GM19438 (cell line): ENCODE measurements around the gene BCAS3.
"Not testable (repeated sequence)": the region's sequence is repeated elsewhere in the genome, so short reads cannot be mapped to it uniquely, and the experiment has no call there.

Experiments
- ATAC-seq: cut with Tn5 transposase; IDR thresholded peaks from one replicate; pipeline ENCODE4 v1.9.1; 2021; ENCODE audit warnings: low read depth; ENCODE audit not compliant: unreplicated experiment

Gene BCAS3

DNA sequence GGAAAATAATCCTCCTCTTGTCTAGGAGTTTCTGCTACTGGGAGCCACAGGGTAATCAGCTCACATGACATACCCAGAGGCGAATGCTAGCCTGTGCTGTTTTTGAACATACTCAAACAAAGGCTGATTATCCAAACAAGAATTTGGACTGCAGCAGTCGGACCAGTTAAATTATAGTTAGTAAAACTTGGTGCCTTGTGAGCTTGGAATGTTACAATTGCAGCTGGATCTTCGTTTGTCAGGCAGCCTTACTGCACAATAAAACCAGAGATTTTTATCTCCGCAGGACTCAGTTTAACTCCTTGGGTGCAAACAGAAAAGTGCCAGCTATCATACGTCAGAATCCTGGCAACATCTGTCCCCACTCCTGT is 558.2 kb downstream of the BCAS3 start:
- no peak for ATAC-seq

DNA sequence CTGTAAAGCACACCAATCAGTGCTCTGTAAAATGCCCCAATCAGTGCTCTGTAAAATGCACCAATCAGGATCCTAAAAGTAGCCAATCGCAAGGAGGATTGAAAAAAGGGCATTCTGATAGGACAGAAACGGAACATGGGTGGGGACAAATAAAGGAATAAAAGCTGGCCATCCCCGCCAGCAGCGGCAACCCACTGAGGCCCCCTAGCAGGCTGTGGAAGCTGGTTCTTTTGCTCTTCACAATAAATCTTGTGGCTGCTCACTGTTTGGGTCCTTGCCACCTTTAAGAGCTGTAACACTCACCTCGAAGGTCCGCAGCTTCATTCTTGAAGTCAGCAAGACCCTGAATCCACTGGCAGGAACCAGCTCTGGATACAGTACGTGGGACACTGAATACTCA is 559.6 kb downstream of the BCAS3 start:
- no peak for ATAC-seq

DNA sequence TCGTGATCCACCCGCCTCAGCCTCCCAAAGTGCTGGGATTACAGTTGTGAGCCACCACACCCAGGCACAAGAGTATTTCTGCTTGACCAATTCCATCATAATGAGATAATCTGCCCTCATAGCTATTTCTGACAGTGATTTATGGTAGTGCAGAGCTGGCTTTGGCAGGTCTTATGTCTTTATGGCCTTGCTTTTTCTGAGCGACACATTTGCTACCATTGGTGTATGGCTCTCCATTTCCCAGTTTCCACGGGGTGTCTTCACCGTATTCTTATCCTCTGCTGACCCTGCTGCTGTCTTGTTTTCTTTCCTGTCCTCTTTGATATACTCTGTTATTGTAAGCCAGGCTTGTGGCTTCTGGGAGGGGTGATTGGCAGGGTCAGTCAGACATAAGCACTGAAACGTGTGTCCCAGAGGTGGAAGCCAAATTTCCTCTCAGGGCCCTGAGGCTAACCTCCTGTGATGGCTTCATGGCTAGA is 560.8 kb downstream of the BCAS3 start:
- ATAC-seq = no peak

DNA sequence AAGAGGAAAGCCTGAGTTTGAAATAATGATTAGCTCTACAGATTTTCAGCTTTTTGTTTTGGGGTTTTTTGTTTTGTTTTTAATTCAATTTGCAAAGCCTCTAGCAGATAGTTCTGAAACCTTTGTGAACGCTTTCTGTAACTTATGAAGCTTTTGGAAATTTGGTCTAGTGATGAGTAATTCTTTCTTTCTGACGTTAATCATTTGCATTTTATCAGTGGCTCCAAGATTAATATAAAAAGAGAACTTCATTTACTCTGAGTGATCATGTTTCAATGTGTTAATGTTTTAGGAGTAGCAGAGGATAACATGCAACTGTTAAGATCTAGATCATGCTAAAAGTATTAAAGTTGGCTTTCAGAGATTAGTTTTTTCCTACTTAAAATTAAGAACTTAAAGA is 561.7 kb downstream of the BCAS3 start:
- ATAC-seq = no peak

DNA sequence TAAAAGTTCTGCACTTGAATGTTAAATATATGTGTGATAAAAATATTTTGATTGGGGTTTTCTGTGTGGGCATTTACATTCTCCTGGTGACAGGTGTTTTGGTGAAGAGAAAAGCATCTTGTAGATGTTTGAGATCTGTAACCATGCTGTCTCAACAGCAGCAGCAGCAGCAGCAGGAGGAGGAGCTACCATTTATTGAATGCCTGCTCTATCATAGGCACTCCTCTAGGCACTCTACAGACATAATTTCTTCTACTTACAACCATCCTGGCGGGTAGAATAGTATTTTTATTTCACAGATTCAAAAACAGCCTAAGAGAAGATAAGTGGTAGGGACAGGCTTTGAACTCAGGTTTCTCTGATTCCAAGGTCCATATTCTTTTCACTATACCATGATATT is 562.3 kb downstream of the BCAS3 start:
- ATAC-seq = no peak

DNA sequence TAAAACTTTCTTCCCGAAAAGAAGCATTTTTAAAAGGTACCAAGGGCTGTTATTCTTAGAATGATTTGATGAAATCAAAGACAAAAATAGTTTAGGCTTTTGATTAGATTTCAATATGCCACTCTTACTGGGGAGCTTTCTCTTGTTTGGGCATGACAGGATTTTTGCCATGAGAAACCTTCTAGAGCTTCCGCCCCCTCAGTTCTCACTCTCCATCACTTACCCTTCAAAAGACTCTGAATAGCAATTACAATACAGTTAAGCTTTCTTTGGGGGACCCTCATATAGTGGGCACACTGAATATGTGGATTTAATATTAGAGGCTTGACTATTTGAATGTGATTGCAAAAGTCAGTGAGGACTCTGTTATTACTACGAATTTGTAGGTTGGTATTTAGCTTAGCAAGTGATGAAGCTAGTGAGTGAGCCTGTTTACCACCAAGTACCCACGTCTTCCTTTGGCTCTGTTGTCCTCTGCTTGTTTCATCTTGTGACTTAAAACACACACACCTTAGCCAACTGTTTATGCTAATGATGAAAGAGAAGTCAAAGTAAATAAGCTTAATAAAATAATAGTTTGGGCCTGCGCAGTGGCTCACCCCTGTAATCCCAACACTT is 563.3 kb downstream of the BCAS3 start:
- ATAC-seq = no peak

DNA sequence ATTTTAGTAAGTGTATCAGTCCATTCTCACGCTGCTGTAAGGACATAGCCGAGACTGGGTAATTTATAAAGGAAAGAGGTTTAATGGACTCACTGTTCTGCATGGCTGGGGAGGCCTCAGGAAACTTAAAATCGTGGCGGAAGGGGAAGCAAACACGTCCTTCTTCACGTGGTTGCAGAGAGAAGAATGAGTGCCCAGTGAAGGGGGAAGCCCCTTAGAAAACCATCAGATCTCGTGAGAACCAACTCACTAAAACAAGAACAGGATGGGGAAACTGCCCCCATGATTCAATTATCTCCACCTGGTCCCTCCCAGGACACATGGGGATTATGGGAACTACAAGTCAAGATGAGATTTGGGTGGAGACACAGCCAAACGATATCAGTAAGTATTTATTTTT is 567.3 kb downstream of the BCAS3 start:
- not testable (repeated sequence) for ATAC-seq

DNA sequence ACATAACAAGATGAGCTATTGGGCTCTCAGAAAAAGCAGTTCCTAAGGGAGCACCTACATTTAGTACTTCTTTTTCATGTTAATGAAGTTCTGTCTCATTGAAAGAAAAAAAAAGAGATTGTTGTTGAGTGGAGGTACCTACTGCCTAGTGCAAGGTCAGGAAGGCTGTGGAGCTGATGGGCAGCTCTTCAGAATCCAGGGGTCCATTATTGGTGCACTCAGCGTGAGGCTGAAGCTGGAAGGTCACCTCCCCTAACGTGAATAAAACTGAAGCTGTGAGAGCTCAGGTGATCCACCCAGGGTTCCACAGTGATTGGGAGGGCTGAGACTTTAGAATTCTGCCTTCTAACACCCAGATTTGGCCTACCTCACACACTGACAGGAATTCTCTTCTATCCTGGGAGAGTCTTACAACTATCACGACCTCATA is 568.1 kb downstream of the BCAS3 start:
- ATAC-seq = no peak

DNA sequence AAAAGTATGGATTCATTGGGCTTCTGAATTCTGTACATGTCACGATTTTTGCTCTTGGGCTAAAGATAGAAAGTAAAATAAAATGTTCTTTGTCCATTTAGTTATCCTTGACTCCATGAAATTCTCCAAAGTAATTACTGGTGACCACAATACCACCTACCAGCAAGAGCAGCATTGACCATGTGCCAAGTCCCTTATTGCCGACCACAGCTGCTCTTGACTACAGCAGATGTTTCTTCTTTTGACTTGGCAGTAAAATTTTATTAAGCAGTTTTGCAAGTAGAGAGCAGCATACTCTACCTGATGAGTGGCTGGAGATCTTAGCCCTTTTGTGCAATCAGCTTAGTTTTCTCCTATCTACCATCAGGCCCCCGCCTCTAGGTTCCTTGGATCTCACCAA is 569.8 kb downstream of the BCAS3 start:
- no peak for ATAC-seq

DNA sequence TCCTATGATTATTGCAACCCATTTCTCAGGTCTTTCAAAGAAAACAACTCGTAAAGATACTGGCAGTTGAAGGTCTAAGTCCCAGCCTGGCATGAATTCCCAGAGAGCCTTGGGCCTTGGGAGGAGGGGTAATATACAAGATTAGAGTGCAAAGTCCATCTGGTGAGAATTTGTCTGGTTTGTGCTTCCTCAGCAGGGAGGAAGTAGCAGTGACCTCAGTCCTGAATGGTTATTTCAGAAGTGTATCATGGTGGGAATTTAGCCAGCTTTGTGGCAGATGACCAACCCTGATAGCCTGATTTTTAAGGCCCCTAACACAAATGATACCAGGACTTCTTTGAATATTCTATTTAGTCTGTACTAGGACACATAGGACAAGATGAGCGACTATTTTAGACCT is 570.7 kb downstream of the BCAS3 start:
- no peak for ATAC-seq

DNA sequence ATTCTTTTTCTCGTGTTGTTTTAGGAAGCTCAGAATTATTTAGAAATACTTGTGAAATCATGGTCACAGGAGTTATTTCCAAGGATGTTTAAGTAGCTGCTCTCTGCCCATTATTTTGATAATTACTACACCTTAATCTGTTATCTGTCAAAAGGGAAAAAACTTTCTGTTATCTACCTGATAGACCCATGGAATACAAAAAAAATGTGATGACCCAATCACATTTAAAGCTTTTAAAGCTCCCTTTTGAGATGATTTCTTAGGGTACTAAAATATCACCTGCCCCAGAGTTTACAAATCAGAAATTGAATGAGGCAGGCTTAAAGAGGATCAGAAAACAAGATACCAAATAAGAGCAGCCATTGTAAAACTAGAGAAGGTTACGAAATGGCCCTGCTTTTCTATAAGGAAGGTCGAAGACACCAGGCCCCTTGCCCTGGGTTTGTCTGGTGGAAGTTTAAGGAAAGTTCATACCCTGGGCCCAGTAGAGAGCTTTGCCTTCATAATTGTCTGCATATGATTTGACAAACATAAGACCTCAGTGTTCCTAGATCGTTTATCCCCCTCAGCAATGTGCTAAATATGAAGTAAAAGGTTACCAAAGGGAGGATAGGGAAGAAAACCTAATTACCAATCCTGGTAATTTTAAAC is 572.1 kb downstream of the BCAS3 start:
- no peak for ATAC-seq

DNA sequence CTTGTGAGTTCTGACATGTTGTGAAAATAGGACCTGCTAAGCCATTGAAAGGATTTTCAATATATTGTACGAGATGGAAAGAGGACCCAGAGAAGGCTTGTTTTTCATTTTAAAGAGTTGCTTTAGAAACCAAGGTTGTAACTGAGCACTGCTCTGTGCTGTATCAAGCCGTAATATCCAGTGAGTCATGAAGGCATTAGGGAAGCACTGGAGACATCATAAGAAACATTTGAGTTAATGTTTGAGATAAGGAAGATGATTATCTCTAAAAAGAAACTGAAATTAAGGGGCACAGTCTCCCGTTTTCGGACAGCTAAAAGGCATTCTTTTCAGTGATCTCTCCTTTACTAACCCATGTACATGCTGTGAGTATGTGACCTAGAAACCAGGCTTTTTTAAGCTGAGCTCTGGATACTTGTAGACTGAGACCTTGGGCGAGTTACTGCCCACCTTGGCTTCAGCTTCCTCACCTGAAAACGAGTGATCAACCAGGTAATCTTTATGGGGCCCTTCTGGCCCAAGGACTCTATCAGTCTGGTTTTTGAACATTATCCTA is 572.8 kb downstream of the BCAS3 start:
- ATAC-seq = no peak

DNA sequence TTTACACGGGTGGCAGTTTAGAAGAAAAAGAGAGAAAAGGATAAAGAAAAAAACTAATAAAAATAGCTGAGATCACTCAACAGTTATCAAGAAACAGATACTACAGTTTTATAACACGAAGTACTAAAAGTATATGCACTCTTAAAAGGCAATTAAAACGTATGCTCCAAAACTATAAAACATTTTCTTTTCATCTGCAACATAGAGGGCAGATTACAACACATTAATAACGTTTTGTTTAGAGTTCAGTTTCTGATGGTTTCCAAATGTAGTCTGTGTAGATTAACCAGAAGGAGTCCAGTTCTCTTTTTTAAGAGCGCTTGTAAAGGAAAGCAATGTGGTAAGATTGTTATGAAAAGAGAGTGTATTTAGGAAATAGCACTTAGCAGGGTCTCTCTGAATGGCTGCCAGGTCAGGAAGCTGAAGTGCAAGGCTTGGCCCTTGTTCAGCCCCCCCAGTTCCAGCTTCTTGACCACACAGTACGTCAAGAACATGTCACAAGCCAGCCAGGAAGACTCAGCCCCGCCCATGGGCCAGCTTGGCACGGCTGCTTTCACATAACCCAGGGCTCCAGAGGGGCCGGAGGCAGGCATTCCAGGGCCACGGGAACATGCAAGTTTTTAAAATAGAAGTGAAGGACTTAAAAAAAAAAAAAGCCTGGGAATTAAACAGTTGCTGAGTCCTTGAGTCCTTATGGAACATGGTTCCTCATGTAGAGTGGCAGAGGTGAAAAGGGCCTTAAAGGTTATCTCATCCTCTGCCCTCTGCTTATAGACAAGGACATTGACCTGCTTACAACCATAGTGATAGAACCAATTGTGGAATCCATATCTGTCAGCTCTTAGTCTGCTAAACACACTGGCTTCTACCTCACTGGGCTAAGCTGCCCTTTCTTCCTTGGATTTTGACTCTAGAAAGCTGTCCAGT is 574.6 kb downstream of the BCAS3 start:
- no peak for ATAC-seq

DNA sequence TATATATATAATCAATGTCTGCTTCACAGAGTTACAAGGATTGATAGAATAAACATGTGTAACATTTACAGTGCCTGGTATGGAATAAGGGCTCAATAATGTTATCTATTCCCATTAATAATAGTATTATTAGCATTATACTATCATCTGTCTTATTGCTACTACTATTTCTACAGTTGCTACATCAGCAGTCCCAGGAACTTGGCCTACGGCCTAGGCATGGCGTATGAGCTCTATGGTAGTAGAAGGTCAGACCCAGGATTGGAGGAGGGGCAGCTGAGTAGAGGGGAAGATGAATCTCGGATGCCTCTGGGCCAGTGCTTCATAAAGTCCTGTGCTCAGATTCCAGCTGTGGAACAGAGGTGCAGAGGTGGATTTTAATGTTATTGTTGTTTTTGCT is 575.7 kb downstream of the BCAS3 start:
- no peak for ATAC-seq

DNA sequence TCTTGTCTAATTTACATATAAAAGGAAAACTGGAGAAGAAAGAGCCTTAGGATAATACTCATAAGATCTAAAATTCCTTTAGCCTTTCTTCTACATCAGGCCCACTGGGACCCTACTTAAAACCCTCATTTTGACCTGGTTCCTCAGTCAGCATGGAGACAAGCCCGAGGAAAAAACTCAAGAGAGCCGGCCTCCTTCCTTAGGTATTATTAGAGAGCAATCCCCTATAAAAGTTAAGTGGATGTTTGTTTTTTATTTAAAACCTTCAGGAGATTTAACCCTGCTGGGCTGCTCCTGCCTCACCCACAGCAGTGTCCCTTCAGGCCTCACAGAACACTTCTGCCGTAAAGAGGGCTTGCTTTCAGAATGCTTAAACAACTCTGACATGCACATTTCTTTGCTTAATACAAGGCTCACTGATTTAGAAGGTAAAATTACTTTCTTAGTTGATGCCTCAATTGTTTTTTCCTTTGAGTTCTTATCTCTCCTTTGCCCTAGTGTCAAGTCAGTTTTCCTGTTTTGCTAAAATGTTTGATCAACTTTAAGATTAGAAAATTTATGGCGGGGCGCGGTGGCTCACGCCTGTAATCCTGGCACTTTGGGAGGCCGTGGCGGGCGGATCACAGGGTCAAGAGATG is 576.4 kb downstream of the BCAS3 start:
- no peak for ATAC-seq

DNA sequence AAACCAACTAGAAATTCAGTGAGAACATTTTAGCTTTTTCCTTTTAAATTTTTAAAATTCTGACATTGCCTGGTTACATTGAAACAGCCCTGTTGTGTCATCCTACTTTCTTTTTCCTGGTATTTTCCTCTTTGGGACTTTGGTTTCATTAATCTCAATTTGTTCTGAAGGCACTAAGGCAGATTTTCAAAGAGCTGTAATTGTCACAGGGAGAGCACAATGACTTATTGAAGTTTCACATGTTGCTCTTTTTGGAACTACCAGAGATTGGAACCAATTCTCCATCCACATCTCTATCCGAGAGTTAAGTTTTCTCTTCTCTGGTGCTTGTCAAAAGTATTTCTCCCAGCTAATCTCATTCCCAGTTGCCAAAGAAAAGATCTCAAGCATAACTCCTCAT is 577.3 kb downstream of the BCAS3 start:
- ATAC-seq = no peak

DNA sequence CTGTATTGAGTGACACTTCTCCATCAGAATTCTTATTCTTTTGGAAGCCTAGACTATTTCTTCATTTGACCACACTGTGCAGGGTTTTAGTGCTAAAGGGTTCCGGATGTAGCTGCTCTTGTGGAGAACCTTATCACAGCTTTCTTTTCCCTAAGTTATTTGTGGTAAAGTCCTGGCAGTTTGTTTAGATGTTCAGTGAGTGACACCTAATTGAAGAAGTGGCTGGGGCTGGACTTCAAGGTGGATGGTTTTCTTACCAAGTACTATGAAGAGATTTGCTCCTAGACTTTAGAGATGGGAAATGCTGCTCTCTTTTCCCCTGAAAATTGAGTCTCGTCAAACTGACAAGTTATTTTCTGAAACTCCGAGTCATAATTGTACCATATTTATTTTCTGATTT is 578.0 kb downstream of the BCAS3 start:
- ATAC-seq = no peak

DNA sequence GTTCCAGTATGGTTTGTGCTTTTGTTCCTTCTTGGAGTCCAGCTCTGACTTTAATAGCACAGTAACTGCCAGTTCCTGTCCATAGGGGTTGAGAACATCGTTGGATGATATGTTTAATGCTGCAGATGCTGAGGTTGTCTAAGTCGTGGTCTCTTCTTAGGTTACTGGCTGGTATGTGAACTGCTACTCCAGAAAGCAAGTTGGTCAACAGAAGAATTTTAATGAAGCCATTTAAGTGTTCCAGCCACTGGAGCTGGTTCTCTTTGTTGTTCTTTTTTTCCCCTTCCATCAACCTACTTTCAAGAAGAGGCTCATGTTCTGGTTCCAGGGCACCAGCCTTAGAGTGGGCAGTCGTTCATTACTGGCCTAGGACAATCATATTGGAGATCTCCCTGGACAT is 581.7 kb downstream of the BCAS3 start:
- ATAC-seq = no peak

DNA sequence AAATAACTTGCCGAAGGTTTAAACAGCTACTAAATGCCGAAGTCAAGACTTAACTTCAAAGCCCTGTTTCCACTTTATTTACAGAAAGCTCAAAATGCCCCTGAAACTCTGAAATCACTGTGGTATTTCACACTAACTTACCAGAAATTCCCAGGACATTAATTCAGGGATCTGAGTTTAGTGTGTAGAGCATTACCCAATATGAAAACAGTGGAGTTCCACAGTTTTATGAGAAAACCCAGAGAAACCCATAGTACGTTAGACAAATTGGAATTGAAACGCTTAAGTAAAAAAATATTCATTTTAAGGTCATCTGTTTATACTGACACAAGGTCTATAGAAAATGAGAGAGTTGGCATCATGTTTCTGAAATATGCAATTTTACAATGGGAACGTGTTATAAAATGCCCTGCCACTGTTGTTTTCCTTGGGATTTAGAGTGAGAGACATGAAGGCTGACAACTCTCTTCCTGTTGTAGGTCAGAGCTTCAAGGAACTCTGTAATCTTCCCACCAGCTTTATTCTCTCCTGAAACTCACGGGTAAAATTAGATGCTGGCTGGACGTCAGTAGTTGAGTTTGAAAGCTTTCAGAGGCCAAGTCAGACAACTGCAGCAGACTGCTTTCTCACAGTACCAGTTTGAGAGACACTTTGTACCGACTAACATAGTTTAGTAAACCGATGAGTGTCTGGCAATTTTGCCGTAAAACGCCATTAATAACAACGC is 582.6 kb downstream of the BCAS3 start:
- no peak for ATAC-seq

DNA sequence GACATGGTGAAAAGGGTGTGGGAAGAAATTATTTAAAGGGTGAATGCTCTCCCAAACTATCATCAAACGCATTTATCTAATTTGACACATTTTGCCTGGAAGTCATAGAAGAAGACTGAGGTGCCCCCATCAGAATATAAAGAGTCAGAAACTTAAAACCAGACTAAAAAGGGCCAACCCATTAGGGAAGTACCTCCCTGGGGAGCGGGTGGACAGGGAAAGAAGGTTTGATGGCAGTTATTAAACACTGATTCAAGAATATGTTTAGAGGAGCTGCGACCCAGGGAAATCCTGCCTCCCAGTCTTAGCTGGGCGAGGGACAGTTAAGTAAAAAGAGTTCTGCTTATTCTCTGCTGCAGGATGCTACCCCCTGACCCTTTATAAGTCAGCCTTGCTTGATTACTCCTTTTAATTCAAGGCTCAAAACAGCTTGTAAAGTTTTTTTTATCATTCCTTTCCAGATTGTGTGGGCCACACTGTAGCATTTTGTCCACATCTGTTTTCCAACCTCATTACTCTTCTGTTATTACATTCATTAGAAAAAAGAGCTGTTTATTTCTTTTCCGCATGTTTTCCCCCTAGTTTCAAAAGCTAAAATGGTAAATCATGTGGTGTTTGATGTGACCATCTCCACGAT is 583.5 kb downstream of the BCAS3 start:
- no peak for ATAC-seq
